ENCODE measurements around the gene SEC14L1.

DNA sequence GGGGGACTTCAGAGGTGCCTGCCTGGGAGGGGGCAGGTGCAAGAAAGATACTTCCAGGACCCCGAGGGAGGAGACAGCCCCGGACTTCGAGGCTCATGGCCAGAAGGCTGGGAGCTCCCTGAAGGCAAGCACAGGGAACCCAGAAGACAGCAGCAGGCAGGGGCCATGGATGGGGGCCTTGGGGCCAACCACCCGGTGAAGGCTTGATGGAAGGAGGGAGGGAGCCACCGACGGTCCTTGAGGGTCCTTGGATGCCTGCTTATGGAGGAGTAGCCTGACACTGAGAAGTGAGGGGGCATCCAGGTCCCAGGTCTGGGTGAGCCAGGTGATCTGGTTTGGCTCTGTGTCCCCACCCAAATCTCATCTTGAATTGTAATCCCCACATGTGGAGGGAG, 89.7 kb downstream of the SEC14L1 start:
- no peak for TF ChIP-seq YY1 (IDR thresholded peaks at IDR 0.05; ENCODE audit: low read depth)
- TF ChIP-seq FOXM1 (IDR thresholded peaks at IDR 0.05; ENCODE audit: borderline replicate concordance, low read depth): no peak
- TF ChIP-seq REST (IDR thresholded peaks at IDR 0.05; ENCODE audit: low read depth): no peak
- TF ChIP-seq MAX (IDR thresholded peaks at IDR 0.05): no peak
- TF ChIP-seq RAD21 (IDR thresholded peaks at IDR 0.05; ENCODE audit: low read depth): no peak
- TF ChIP-seq TAF1 (IDR thresholded peaks at IDR 0.05; ENCODE audit: low read depth): no peak
- TF ChIP-seq EP300 (IDR thresholded peaks at IDR 0.05; ENCODE audit: borderline replicate concordance): no peak
- TF ChIP-seq EGR1 (IDR thresholded peaks at IDR 0.05): no peak
- TF ChIP-seq CREB1 (IDR thresholded peaks at IDR 0.05; ENCODE audit: low read depth): no peak
- TF ChIP-seq NFIC (IDR thresholded peaks at IDR 0.05): no peak
- no peak for TF ChIP-seq CEBPB (IDR thresholded peaks at IDR 0.05)
- no peak for TF ChIP-seq TEAD4 (IDR thresholded peaks at IDR 0.05)
- TF ChIP-seq, protein P1, sequence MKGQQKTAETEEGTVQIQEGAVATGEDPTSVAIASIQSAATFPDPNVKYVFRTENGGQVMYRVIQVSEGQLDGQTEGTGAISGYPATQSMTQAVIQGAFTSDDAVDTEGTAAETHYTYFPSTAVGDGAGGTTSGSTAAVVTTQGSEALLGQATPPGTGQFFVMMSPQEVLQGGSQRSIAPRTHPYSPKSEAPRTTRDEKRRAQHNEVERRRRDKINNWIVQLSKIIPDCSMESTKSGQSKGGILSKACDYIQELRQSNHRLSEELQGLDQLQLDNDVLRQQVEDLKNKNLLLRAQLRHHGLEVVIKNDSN (IDR thresholded peaks at IDR 0.05): no peak

Measured in Ishikawa (cell line).